ENCODE results near the gene NUP133.

DNA sequence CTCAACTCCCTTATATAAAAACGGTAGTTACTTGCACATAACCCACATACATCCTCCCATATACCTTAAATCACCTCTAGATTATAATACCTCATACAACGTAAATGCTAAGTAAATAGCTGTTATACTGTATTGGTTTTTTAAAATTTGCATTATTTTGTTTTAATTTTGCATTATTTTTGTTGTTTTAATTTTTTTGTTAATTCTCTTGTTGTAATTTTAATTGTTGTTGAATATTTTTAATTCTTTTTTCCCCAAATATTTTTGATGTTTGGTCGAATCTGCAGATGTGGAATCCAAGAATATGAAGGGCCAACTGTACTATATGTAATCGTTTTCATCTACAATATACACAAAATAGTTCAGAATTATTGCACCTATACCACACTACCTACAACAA is 50.7 kb downstream of the NUP133 start:
- no peak for TF ChIP-seq CTCF (IDR thresholded peaks at IDR 0.05; ENCODE audit: low read depth, low read length, missing input control)
- TF ChIP-seq SP1 (IDR thresholded peaks at IDR 0.05), result no peak
- no peak for TF ChIP-seq TAF1 (conservative IDR thresholded peaks at IDR 0.05)
- TF ChIP-seq JUND (IDR thresholded peaks at IDR 0.05), result no peak

All from liver (tissue), 3 donors.